OCI-LY7 (cell line): ENCODE data around the gene SRRT.

Experiments
- CTCF ChIP-seq: fragments of 200-600 bp; sonication (generic); conservative IDR thresholded peaks from 2 replicates; pipeline ENCODE4 v1.5.1; 2014; ENCODE audit warnings: mild to moderate bottlenecking, antibody characterized with exemption, low read length, moderate library complexity, mixed read lengths
- EZH2phosphoT487 ChIP-seq: fragments of 200-600 bp; sonication (generic); IDR thresholded peaks from 2 replicates; pipeline ENCODE4 v1.6.1; 2018; ENCODE audit warnings: low read depth, borderline replicate concordance, mild to moderate bottlenecking, mixed run types, antibody characterized with exemption, low read length, moderate library complexity, mixed read lengths

- TF ChIP-seq CTCF (no peak), EZH2phosphoT487 (no peak)
Measured at GRCh38 chr7:100885440-100886141, 10.7 kb downstream of the SRRT start.
